Upper lobe of right lung (tissue), 1 donor: ENCODE measurements around the gene XPA. TPM values are rescaled to one million over a fixed set of nuclear protein-coding genes. Genes with fewer than 3 reads are reported as not detected.

ENCODE experiments used
- ATAC-seq: fragments of 200-7000 bp; cut with Tn5 transposase; one replicate; pipeline ENCODE4 v1.9.1; 2020; ENCODE audit warnings: mild to moderate bottlenecking, moderate library complexity
- DNase-seq: peaks from one replicate; pipeline ENCODE4 v3.0.0-alpha.2; 2020
- H3K27ac ChIP-seq: fragments of 200-600 bp; one replicate; pipeline ENCODE4 v1.8.0; 2022
- H3K27me3 ChIP-seq: fragments of 200-600 bp; one replicate; pipeline ENCODE4 v1.8.0; 2022; ENCODE audit warnings: mild to moderate bottlenecking
- H3K36me3 ChIP-seq: fragments of 200-600 bp; one replicate; pipeline ENCODE4 v1.8.0; 2022
- H3K4me1 ChIP-seq: fragments of 200-600 bp; one replicate; pipeline ENCODE4 v1.8.0; 2022
- H3K4me3 ChIP-seq: fragments of 200-600 bp; one replicate; pipeline ENCODE4 v1.8.0; 2022; ENCODE audit warnings: mild to moderate bottlenecking
- H3K9me3 ChIP-seq: fragments of 200-600 bp; one replicate; pipeline ENCODE4 v1.8.0; 2022
- CTCF ChIP-seq: fragments of 200-600 bp; IDR thresholded peaks from one replicate; pipeline ENCODE4 v1.8.0; 2022; ENCODE audit warnings: antibody characterized with exemption
- intact Hi-C: fragments of 100-400 bp; cut with DNase I; formaldehyde crosslinking; loops from one replicate; pipeline ENCODE4 v1.11.0; 2022
- total RNA-seq: library from RNA; stranded (reverse); fragmentation: NEBNext Ultra II Directional; extraction: Animal tissue kit (Norgen Biotek cat#: 25700); gene quantifications from one replicate; pipeline ENCODE4 v1.2.1, GENCODE V29; 2021
- donor health status: DM: no; HTN: yes; CAD: no; lungs with severe emphysema.

XPA gene
- total RNA-seq, 1 donor from 2014 or later: 11.2 TPM

- Histone ChIP-seq H3K4me3 (no peak overlapping the region), H3K9me3 (no peaks in the 10 kb centered on the region), H3K27ac (no peak overlapping the region), H3K36me3 (peaks cover 10% of the 10 kb centered on the region), H3K4me1 (peaks cover 34% of the 10 kb centered on the region), H3K27me3 (no peaks in the 10 kb centered on the region)
- no peak for TF ChIP-seq CTCF
- no peak for ATAC-seq
- no peak for DNase-seq
- intact Hi-C loops: no loop called here
Measured at GRCh38 chr9:97636903-97637302, 60.2 kb downstream of the XPA start.

GRCh38 chr9:97635026-97635425 is 62.1 kb downstream of the XPA start:
- H3K4me3 ChIP-seq: peak overlapping the region; percentile 76
- no peak for DNase-seq
- H3K36me3 ChIP-seq: no peaks in the 10 kb centered on the region
- intact Hi-C loops: no loop called here
- ATAC-seq: no peak
- TF ChIP-seq CTCF: no peak
- H3K4me1 ChIP-seq: peaks cover 38% of the 10 kb centered on the region
- H3K9me3 ChIP-seq: no peaks in the 10 kb centered on the region
- H3K27me3 ChIP-seq: no peaks in the 10 kb centered on the region
- peak overlapping the region; percentile 99 for H3K27ac ChIP-seq

GRCh38 chr9:97633859-97634490 is 63.2 kb downstream of the XPA start:
- Histone ChIP-seq H3K9me3 (no peaks in the 10 kb centered on the region), H3K4me3 (peak overlapping the region; percentile 76), H3K27me3 (no peaks in the 10 kb centered on the region), H3K27ac (peak overlapping the region; percentile 99), H3K36me3 (no peaks in the 10 kb centered on the region), H3K4me1 (peaks cover 38% of the 10 kb centered on the region)
- ATAC-seq (no peak), DNase-seq (no peak)
- TF ChIP-seq CTCF: no peak
- intact Hi-C loops: no loop called here

GRCh38 chr9:97632985-97633858 is 63.9 kb downstream of the XPA start, which contains the start of the genes NCBP1 and TSTD2:
Gene NCBP1, plus strand, starts transcription at chr9:97633821. Its CDS starts 61 bp downstream, at chr9:97633882.
Gene TSTD2, minus strand, starts transcription at chr9:97633368. Its CDS starts 5,806 bp downstream, at chr9:97627562.
- peak; percentile 96 for ATAC-seq

More at GRCh38 chr9:97632985-97633858, 63.9 kb downstream of the XPA start, which contains the start of the genes NCBP1 and TSTD2:
- Histone ChIP-seq H3K27me3 (no peaks in the 10 kb centered on the region), H3K27ac (peak within 1 kb of the TSS; percentile 99), H3K4me1 (peaks cover 38% of the 10 kb centered on the region), H3K36me3 (no peaks in the 10 kb centered on the region), H3K4me3 (peak within 1 kb of the TSS; percentile 76), H3K9me3 (no peaks in the 10 kb centered on the region)
- intact Hi-C loops: no loop called here
- peak; percentile 99 for DNase-seq
- peak; percentile 6 for TF ChIP-seq CTCF
